ENCODE data around the gene MYO3B.
"Not testable (repeated sequence)": the region's sequence is repeated elsewhere in the genome, so short reads cannot be mapped to it uniquely, and the experiment has no call there.

The MYO3B gene

DNA sequence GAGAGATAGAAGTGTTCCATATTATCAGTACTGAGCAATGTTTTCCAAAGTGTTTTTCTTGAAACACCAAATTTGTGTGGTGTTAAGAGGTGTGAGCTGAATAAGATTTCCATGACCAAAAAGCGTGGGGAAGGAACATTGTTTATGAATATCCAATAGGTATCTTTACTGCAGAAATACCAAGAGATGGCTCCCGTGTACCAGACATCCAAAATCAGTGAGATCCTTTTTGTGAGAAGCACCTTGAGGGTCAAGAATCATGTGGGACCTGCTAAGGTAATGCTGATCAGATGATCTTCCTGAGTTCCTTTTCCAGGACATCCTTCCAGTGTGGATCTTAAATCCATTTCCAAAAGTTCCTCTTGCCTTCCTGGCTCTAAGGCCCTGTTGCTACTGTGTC, 246.0 kb downstream of the MYO3B start:
- no peak for TF ChIP-seq POLR2A (IDR thresholded peaks at IDR 0.05; ENCODE audit: low read length)
- TF ChIP-seq GATA1 (IDR thresholded peaks at IDR 0.05; ENCODE audit: low read depth, low read length) = no peak
- no peak for DNase-seq

DNA sequence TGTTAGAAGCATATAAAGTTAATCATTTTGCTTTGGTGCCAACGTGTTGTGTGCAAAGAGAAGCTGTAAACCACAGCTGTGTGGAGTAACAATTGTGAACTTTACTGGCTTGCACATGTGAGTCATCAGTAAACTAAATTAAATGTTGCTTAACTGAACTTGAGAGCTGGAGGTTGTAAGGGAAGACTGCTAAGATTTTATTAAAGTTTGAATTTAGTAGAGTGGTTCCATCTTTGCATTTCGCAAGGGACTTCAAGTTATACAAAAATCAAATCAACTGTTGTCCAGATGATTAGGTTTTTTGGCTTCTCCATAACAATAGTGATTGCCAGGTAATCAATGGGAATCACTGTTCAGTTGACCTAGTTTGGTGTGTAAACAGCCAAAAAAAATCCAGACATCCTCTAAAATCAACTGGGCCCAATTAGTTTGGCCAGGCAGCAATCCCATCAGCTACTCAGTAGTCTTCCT, 247.4 kb downstream of the MYO3B start:
- no peak for DNase-seq
- TF ChIP-seq POLR2A (IDR thresholded peaks at IDR 0.05; ENCODE audit: low read length) = no peak
- no peak for TF ChIP-seq GATA1 (IDR thresholded peaks at IDR 0.05; ENCODE audit: low read depth, low read length)

DNA sequence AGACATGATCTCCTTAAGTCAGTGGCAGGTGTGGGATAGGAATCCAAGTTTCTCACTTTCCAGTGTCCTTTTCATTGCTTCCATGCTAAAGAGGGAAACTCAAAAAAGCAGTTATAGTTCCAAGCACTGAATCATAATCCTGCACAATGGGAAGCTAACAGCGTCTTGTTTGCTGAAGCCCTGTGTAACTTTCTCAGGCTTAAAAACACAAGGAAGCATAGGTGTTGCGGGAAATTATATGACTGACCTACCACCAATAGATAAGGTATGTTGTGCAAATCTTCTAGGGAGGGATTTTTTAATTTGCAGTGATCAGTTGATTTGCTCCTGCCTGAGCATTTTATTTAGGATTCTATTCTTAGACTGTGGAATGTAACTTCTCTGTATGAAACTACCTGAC, 250.9 kb downstream of the MYO3B start:
- DNase-seq = no peak
- TF ChIP-seq POLR2A (IDR thresholded peaks at IDR 0.05; ENCODE audit: low read length) (no peak), GATA1 (IDR thresholded peaks at IDR 0.05; ENCODE audit: low read depth, low read length) (no peak)

DNA sequence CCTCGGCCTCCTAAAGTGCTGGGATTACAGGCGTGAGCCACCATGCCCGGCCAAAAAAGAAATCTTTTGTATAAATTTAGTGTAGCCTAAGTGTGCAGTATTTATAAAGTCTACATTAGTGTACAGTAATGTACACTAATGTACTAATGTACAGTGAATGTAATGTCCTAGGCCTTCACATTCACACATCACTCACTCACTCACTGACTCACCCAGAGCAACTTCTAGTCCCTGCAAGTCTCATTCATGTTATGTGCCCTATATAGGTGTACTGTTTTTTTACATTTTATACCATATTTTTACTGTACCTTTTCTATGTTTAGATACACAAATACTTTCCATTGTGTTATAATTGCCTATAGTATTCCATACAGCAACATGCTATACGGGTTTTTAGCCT, 254.9 kb downstream of the MYO3B start:
- no peak for DNase-seq
- TF ChIP-seq POLR2A (IDR thresholded peaks at IDR 0.05; ENCODE audit: low read length) = no peak
- no peak for TF ChIP-seq GATA1 (IDR thresholded peaks at IDR 0.05; ENCODE audit: low read depth, low read length)

DNA sequence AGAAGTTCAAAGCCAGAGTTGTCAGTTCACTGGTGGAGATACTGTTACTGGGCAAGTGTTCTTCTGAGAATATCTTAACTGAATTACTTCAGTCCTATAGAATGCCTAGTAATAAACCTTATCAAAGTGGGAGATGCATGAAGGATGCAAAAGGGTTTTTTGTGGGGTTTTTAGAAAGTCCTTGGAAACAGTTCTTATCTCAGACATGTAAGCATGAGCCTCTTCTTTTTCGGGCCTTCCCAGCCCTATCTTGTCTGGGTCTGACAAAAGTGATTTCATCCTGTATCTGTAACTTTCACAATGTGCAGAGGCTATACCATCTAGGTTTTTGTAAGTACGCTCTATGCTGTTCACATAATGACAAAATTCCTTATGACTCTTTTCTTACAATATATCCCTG, 255.5 kb downstream of the MYO3B start:
- no peak for TF ChIP-seq GATA1 (IDR thresholded peaks at IDR 0.05; ENCODE audit: low read depth, low read length)
- TF ChIP-seq POLR2A (IDR thresholded peaks at IDR 0.05; ENCODE audit: low read length) = no peak
- DNase-seq = no peak

DNA sequence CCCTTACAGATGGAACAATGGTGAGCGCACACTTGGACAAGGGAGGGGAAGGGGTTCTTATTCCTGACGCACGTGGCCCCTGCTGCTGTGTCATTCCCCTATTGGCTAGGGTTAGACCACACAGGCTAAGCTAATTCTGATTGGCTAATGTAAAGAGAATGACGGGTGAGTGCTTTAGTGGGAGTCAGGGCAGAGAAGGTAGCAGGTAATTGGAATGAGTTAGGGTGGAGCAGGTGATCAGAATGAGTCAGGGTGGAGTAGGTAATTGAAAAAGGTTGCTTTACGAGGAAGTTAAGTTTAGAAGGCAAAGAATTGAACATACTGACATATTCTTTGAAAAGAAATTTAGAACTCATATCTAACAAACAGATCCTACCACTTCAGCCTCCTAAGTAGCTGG, 256.4 kb downstream of the MYO3B start:
- not testable (repeated sequence) for DNase-seq

- TF ChIP-seq GATA1 (IDR thresholded peaks at IDR 0.05; ENCODE audit: low read depth, low read length) (no peak), POLR2A (IDR thresholded peaks at IDR 0.05; ENCODE audit: low read length) (no peak)
- no peak for DNase-seq
Observed at GRCh38 chr2:170434900-170435621, 257.1 kb downstream of the MYO3B start.

DNA sequence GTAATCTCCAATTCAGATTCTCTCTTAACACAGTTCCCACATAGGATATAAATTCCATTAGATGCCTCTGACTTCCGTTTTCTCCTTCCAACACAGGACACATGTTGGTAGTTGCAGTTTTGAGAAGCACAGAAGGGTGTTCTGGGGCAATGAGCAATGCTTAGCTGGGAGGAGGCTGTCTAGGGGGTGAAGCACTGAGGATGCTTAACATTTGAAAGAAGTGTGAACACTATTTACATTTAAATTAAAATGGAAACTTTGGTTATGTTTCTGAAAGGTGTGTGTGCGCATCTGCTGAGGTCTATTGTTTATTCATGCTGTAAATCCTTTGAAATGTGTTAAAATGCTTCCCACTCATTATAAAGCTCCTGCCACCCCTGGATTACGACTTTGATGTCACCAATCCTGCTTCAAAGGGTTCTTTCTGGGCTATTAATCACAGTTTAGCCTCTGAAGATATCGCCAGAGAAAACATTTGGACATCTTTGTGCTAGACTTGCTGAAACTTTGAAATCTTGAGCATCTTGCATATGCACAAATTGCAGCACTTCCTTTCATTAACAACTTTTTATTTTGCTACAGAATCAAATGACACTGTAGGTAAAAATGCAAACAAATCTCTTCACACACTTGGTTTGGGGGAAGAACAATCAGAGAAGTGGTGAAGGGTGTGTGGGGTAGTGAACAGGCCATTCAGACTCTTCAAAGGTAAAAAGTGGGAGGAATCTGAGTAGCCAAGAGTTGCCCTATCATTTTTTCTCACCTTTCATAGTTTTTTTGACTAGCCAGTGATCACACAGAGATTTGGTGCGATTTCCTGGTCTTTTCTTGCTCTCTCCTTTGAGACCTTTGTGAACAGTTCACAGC, 258.4 kb downstream of the MYO3B start:
- TF ChIP-seq POLR2A (IDR thresholded peaks at IDR 0.05; ENCODE audit: low read length) (no peak), GATA1 (IDR thresholded peaks at IDR 0.05; ENCODE audit: low read depth, low read length) (no peak)
- no peak for DNase-seq

GRCh38 chr2:170446078-170446477, 268.1 kb downstream of the MYO3B start:
- DNase-seq = no peak
- TF ChIP-seq GATA1 (IDR thresholded peaks at IDR 0.05; ENCODE audit: low read depth, low read length) = no peak
- TF ChIP-seq POLR2A (IDR thresholded peaks at IDR 0.05; ENCODE audit: low read length) = no peak

DNA sequence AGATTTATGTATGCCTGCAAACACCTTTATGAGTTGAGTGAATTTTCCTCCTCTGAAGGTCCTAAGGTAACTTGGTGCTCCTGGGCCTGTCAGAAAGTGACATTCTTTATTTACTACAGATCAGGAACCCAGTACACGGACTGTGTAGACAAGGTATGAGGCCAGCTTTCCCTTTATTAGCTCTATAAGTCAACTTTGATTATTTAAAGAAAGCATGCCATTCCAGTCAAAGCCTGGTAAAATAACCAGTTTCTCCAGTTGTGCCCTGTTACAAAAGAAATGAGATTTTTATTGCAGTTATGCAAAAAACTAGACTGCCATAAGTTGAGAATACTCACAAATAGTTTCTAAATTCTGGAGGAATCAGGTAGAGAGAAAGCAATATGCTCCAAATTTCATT, 271.1 kb downstream of the MYO3B start:
- TF ChIP-seq POLR2A (IDR thresholded peaks at IDR 0.05; ENCODE audit: low read length) = no peak
- TF ChIP-seq GATA1 (IDR thresholded peaks at IDR 0.05; ENCODE audit: low read depth, low read length) = no peak

DNA sequence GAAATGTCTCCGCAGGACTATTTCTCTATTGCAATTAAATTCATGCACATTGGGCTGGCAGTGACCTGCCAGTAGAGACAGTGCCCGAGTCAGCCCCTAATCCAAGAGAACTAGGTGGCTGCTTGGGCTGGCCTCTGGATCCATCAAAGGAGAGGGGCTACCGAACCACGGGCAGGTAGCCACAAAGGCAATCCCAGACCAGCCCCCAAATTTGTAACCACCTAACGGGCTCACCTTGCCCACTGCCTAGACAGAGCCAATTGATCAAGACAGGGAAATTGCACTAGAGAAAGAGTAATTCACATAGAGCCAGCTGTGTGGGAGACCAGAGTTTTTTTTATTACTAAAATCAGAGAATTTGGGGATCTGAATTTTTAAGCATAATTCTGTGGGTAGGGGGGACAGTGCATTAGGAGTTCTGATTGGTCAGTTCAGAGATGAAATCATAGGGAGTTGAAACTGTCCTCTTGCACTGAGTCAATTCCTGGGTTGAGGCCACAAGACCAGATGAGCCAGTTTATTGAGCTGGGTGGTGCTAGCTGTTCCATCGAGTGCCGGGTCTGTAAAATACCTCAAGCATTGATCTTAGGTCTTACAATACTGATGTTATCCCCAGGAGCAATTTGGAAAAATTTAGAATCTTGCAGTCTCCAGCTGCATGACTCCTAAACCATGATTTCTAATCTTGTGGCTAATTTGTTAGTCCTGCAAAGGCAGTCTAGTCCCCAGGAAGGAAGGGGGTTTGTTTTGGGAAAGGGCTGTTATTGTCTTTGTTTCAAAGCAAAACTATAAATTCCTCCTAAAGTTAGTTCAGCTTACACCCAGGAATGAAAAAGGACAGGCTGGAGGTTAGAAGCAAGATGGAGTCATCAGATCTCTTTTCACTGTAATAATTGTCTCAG, 276.8 kb downstream of the MYO3B start:
- DNase-seq = no peak
- no peak for TF ChIP-seq GATA1 (IDR thresholded peaks at IDR 0.05; ENCODE audit: low read depth, low read length)

More for the DNA sequence above, 271.1 kb downstream of the MYO3B start:
- no peak for DNase-seq

- no peak for DNase-seq
- TF ChIP-seq GATA1 (IDR thresholded peaks at IDR 0.05; ENCODE audit: low read depth, low read length) (no peak), POLR2A (IDR thresholded peaks at IDR 0.05; ENCODE audit: low read length) (no peak)
Observed at GRCh38 chr2:170455617-170456426, 277.9 kb downstream of the MYO3B start.

- no peak for DNase-seq
- no peak for TF ChIP-seq POLR2A (IDR thresholded peaks at IDR 0.05; ENCODE audit: low read length)
- TF ChIP-seq GATA1 (IDR thresholded peaks at IDR 0.05; ENCODE audit: low read depth, low read length) = no peak
Observed at GRCh38 chr2:170456914-170457313, 279.0 kb downstream of the MYO3B start.
